Activated naive CD8-positive, alpha-beta T cell treated with anti-CD3 and anti-CD28 coated beads, Interleukin-2, amount 50 U/mL, for 16 hours (primary cell): Measurements from ENCODE around the gene MCTP1.

Experiments
- DNase-seq: peaks from one replicate; pipeline ENCODE4 v3.0.0-alpha.2; 2020; ENCODE audit warnings: low read depth, low spot score

The MCTP1 gene

GRCh38 chr5:94771742-94772141 is 513.2 kb downstream of the MCTP1 start:
- no peak for DNase-seq

GRCh38 chr5:94769996-94770395 is 514.9 kb downstream of the MCTP1 start:
- DNase-seq = no peak

GRCh38 chr5:94761786-94762185 is 523.1 kb downstream of the MCTP1 start:
- DNase-seq = no peak

- DNase-seq = no peak
Measured at GRCh38 chr5:94761055-94761454, 523.8 kb downstream of the MCTP1 start.

- no peak for DNase-seq
Measured at GRCh38 chr5:94759961-94760360, 524.9 kb downstream of the MCTP1 start.

GRCh38 chr5:94759022-94759421 is 525.9 kb downstream of the MCTP1 start:
- no peak for DNase-seq

GRCh38 chr5:94754824-94755223 is 530.1 kb downstream of the MCTP1 start:
- DNase-seq = no peak

- no peak for DNase-seq
Measured at GRCh38 chr5:94751460-94751859, 533.4 kb downstream of the MCTP1 start.

GRCh38 chr5:94750681-94751080 is 534.2 kb downstream of the MCTP1 start:
- DNase-seq = no peak

GRCh38 chr5:94749042-94749441 is 535.9 kb downstream of the MCTP1 start:
- DNase-seq = no peak

GRCh38 chr5:94748212-94748611 is 536.7 kb downstream of the MCTP1 start:
- no peak for DNase-seq

GRCh38 chr5:94747371-94747770 is 537.5 kb downstream of the MCTP1 start:
- no peak for DNase-seq

- no peak for DNase-seq
Measured at GRCh38 chr5:94746731-94747124, 538.2 kb downstream of the MCTP1 start.

GRCh38 chr5:94745786-94746730 is 538.8 kb downstream of the MCTP1 start:
- DNase-seq = no peak

GRCh38 chr5:94744906-94745305 is 540.0 kb downstream of the MCTP1 start:
- no peak for DNase-seq

GRCh38 chr5:94742852-94743251 is 542.0 kb downstream of the MCTP1 start:
- DNase-seq = no peak

GRCh38 chr5:94740286-94740685 is 544.6 kb downstream of the MCTP1 start:
- DNase-seq = no peak

GRCh38 chr5:94736498-94736897 is 548.4 kb downstream of the MCTP1 start:
- no peak for DNase-seq

- DNase-seq = no peak
Measured at GRCh38 chr5:94731471-94731870, 553.4 kb downstream of the MCTP1 start.

- no peak for DNase-seq
Measured at GRCh38 chr5:94725142-94725541, 559.8 kb downstream of the MCTP1 start.

- DNase-seq = no peak
Measured at GRCh38 chr5:94715768-94716167, 569.1 kb downstream of the MCTP1 start.

- no peak for DNase-seq
Measured at GRCh38 chr5:94711785-94712184, 573.1 kb downstream of the MCTP1 start.

- DNase-seq = no peak
Measured at GRCh38 chr5:94709277-94709676, 575.6 kb downstream of the MCTP1 start.

- no peak for DNase-seq
Measured at GRCh38 chr5:94707359-94707758, 577.5 kb downstream of the MCTP1 start.
